ENCODE results near the gene HOXC10.

Gene HOXC10

GRCh38 chr12:53991077-53991460 is 6.1 kb downstream of the HOXC10 start:
- no peak for DNase-seq (ENCODE audit: low read depth in 2 of 2)

GRCh38 chr12:53992377-53992889 is 7.5 kb downstream of the HOXC10 start:
- no peak for DNase-seq (ENCODE audit: low read depth in 2 of 2)

- DNase-seq (ENCODE audit: low read depth in 2 of 2) = no peak
These were observed 8.4 kb downstream of the HOXC10 start for GRCh38 chr12:53993162-53994008.

- DNase-seq (ENCODE audit: low read depth in 2 of 2) = no peak
These were observed 9.0 kb downstream of the HOXC10 start for GRCh38 chr12:53994009-53994263.

- DNase-seq (ENCODE audit: low read depth in 2 of 2) = no peak
These were observed 9.5 kb downstream of the HOXC10 start for GRCh38 chr12:53994264-53995001.

- DNase-seq (ENCODE audit: low read depth in 2 of 2) = no peak
These were observed 10.0 kb downstream of the HOXC10 start for GRCh38 chr12:53995002-53995377.

GRCh38 chr12:53995378-53996239 is 10.7 kb downstream of the HOXC10 start:
- no peak for DNase-seq (ENCODE audit: low read depth in 2 of 2)

- no peak for DNase-seq (ENCODE audit: low read depth in 2 of 2)
These were observed 11.6 kb downstream of the HOXC10 start for GRCh38 chr12:53996240-53997203.

GRCh38 chr12:53997204-53998109 is 12.5 kb downstream of the HOXC10 start:
- DNase-seq (ENCODE audit: low read depth in 2 of 2) = no peak

- DNase-seq (ENCODE audit: low read depth in 2 of 2) = no peak
These were observed 13.4 kb downstream of the HOXC10 start for GRCh38 chr12:53998110-53998899.

GRCh38 chr12:53998900-53999236 is 13.9 kb downstream of the HOXC10 start:
- DNase-seq (ENCODE audit: low read depth in 2 of 2) = no peak

GRCh38 chr12:53999559-54000115 is 14.7 kb downstream of the HOXC10 start:
- no peak for DNase-seq (ENCODE audit: low read depth in 2 of 2)

GRCh38 chr12:54000116-54001114 is 15.5 kb downstream of the HOXC10 start, which contains the start of gene HOXC9:
Gene HOXC9, plus strand, starts transcription at chr12:54000161. Its CDS starts 28 bp downstream, at chr12:54000189.
- no peak for DNase-seq (ENCODE audit: low read depth in 2 of 2)

- no peak for DNase-seq (ENCODE audit: low read depth in 2 of 2)
These were observed 16.6 kb downstream of the HOXC10 start for GRCh38 chr12:54001283-54002187.

- no peak for DNase-seq (ENCODE audit: low read depth in 2 of 2)
These were observed 17.4 kb downstream of the HOXC10 start for GRCh38 chr12:54002278-54002914.

GRCh38 chr12:54002915-54003389 is 18.0 kb downstream of the HOXC10 start:
- DNase-seq (ENCODE audit: low read depth in 2 of 2) = no peak

All from stimulated activated CD4-positive, alpha-beta T cell treated with anti-CD3 and anti-CD28 coated beads, Interleukin-12 subunit alpha, Interleukin-12 subunit beta, amount 100 ng/mL, for 24 hours (primary cell).